Measurements from ENCODE around the gene PRKN.

DNA sequence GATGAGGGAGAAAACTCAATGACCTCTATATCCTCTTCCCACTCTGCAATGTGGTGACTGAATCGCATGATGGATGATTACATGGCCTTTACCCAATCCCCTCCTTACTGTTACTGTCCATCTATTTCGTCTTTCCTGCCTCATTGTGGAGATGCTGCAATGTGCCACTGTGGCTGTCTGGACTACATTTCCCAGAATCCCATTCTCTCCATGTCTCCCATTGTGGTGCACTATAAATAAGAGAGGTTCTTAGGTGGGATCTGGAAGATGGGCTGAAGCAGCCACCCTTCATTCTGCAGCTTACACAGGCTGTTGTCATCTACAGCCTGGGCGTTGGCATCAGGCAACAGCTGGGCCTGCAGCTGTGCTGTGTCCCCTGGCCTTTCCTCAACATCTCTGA, 233.6 kb downstream of the PRKN start:
- TF ChIP-seq, protein P1, sequence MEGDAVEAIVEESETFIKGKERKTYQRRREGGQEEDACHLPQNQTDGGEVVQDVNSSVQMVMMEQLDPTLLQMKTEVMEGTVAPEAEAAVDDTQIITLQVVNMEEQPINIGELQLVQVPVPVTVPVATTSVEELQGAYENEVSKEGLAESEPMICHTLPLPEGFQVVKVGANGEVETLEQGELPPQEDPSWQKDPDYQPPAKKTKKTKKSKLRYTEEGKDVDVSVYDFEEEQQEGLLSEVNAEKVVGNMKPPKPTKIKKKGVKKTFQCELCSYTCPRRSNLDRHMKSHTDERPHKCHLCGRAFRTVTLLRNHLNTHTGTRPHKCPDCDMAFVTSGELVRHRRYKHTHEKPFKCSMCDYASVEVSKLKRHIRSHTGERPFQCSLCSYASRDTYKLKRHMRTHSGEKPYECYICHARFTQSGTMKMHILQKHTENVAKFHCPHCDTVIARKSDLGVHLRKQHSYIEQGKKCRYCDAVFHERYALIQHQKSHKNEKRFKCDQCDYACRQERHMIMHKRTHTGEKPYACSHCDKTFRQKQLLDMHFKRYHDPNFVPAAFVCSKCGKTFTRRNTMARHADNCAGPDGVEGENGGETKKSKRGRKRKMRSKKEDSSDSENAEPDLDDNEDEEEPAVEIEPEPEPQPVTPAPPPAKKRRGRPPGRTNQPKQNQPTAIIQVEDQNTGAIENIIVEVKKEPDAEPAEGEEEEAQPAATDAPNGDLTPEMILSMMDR (tag by site-specific recombination; IDR thresholded peaks at IDR 0.05) = no peak
- TF ChIP-seq ZBTB7A (tag by site-specific recombination; IDR thresholded peaks at IDR 0.05; ENCODE audit: low read depth) = no peak
- no peak for TF ChIP-seq YY1 (tag by site-specific recombination; IDR thresholded peaks at IDR 0.05)
- TF ChIP-seq MYNN (tag by site-specific recombination; IDR thresholded peaks at IDR 0.05; ENCODE audit: borderline replicate concordance) = no peak
- no peak for TF ChIP-seq ZBTB1 (tag by site-specific recombination; IDR thresholded peaks at IDR 0.05)
- TF ChIP-seq, protein P2, sequence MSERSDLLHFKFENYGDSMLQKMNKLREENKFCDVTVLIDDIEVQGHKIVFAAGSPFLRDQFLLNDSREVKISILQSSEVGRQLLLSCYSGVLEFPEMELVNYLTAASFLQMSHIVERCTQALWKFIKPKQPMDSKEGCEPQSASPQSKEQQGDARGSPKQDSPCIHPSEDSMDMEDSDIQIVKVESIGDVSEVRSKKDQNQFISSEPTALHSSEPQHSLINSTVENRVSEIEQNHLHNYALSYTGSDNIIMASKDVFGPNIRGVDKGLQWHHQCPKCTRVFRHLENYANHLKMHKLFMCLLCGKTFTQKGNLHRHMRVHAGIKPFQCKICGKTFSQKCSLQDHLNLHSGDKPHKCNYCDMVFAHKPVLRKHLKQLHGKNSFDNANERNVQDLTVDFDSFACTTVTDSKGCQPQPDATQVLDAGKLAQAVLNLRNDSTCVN (tag by site-specific recombination; optimal IDR thresholded peaks at IDR 0.05) = no peak
- no peak for TF ChIP-seq MEIS1 (CRISPR knock-in tag; IDR thresholded peaks at IDR 0.05; ENCODE audit: borderline replicate concordance)
- no peak for TF ChIP-seq SETDB1 (IDR thresholded peaks at IDR 0.05; ENCODE audit: insufficient read length, low read length)
